Endothelial cell of umbilical vein (primary cell): Measurements from ENCODE around the gene TULP1. TPM values are rescaled to one million over a fixed set of nuclear protein-coding genes. Genes with fewer than 3 reads are reported as not detected.

ENCODE experiments used
- BruUV-seq: library from RNA; stranded (reverse); fragments of 400-500 nt; replicated peaks from 2 replicates; lab custom pipeline; 2021; lab: Mats Ljungman, UMichigan
- CTCF ChIA-PET: fragments of 300-600, 350-600 bp; sonication (Branson Sonifier 250); formaldehyde crosslinking; loops from one replicate; lab custom pipeline; 2021; ENCODE audit warnings: antibody characterized with exemption, inconsistent platforms; lab: Charles Lee
- POLR2A ChIA-PET: fragments of 300-600, 350-600 bp; sonication (Branson Sonifier 250); formaldehyde crosslinking; loops from one replicate; lab custom pipeline; 2021; ENCODE audit warnings: antibody characterized with exemption, inconsistent platforms; lab: Charles Lee
- DNase-seq: peaks from one replicate; pipeline ENCODE4 v3.0.0-alpha.2; 2011; ENCODE audit warnings: low read depth, low spot score
- FAIRE-seq: peaks from 2 replicates; lab custom pipeline; 2011; peaks lifted over from hg19 to GRCh38; lab: Jason Lieb, UNC
- H2AFZ ChIP-seq: 2 replicates; pipeline ENCODE4 v1.6.0; 2012; ENCODE audit warnings: low read depth, low read length, control low read depth, inconsistent platforms
- H3K27ac ChIP-seq: 2 replicates; pipeline ENCODE4 v1.5.1; 2011; ENCODE audit warnings: low read depth, mild to moderate bottlenecking, control low read depth, low read length, moderate library complexity; ENCODE audit not compliant: insufficient read depth
- H3K27me3 ChIP-seq, 2 experiments: 2 replicates each; pipeline versions ENCODE4 v1.6.0 to v1.6.1; 2011; ENCODE audit warnings: low read length in 2 of 2, mixed read lengths in 1 of 2; ENCODE audit not compliant: control insufficient read depth in 2 of 2, insufficient read depth in 2 of 2
- H3K36me3 ChIP-seq, 2 experiments: 2 replicates in 1 of 2; 3 replicates in 1 of 2; pipeline ENCODE4 v1.5.1; 2011; ENCODE audit warnings: low read length in 2 of 2, mild to moderate bottlenecking in 1 of 2, moderate library complexity in 1 of 2; ENCODE audit not compliant: control insufficient read depth in 2 of 2, insufficient read depth in 2 of 2; ENCODE audit errors: extremely low read depth in 1 of 2
- H3K4me1 ChIP-seq: 3 replicates; pipeline ENCODE4 v1.5.1; 2011; ENCODE audit warnings: mild to moderate bottlenecking, low read length; ENCODE audit not compliant: control insufficient read depth, insufficient read depth; ENCODE audit errors: extremely low read depth
- H3K4me2 ChIP-seq: 2 replicates; pipeline ENCODE4 v1.6.1; 2011; ENCODE audit warnings: low read length, control low read depth, mixed read lengths; ENCODE audit not compliant: insufficient read depth
- H3K4me3 ChIP-seq, 3 experiments: fragments of 200-600 bp in 1 of 3; sonication (generic), shearing (Covaris generic) in 1 of 3; replicated peaks in 1 of 3; 2 replicates each; pipeline ENCODE4 v1.5.1; 2011 to 2016; ENCODE audit warnings: control low read depth in 3 of 3, low read length in 3 of 3, mild to moderate bottlenecking in 2 of 3, inconsistent platforms in 1 of 3, low read depth in 1 of 3, moderate library complexity in 1 of 3; ENCODE audit not compliant: insufficient read depth in 1 of 3
- H3K79me2 ChIP-seq: 2 replicates; pipeline ENCODE4 v1.6.0; 2012; ENCODE audit warnings: low read length, inconsistent platforms; ENCODE audit not compliant: control insufficient read depth, insufficient read depth
- H3K9ac ChIP-seq: replicated peaks from 2 replicates; pipeline ENCODE3; 2011; ENCODE audit warnings: low read length, control low read depth; ENCODE audit not compliant: insufficient read depth; ENCODE audit errors: extremely low read depth
- H3K9me1 ChIP-seq: replicated peaks from 3 replicates; pipeline ENCODE4 v1.6.0; 2011; ENCODE audit warnings: mild to moderate bottlenecking, low read length; ENCODE audit not compliant: control insufficient read depth, insufficient read depth; ENCODE audit errors: extremely low read depth
- H3K9me3 ChIP-seq: replicated peaks from 2 replicates; pipeline ENCODE4 v1.5.1; 2012; ENCODE audit warnings: low read length, inconsistent platforms; ENCODE audit not compliant: control insufficient read depth, insufficient read depth
- H4K20me1 ChIP-seq: replicated peaks from 2 replicates; pipeline ENCODE3; 2011; ENCODE audit warnings: mild to moderate bottlenecking, low read length; ENCODE audit not compliant: control insufficient read depth, insufficient read depth; ENCODE audit errors: extremely low read depth
- EZH2 ChIP-seq: IDR thresholded peaks from 2 replicates; pipeline ENCODE4 v1.6.1; 2012; ENCODE audit warnings: borderline replicate concordance, low read depth, mild to moderate bottlenecking, moderate library complexity, low read length, inconsistent platforms; ENCODE audit not compliant: severe bottlenecking
- FOS ChIP-seq: IDR thresholded peaks from 2 replicates; pipeline ENCODE4 v1.6.1; 2011; ENCODE audit warnings: mild to moderate bottlenecking, low read length, moderate library complexity, borderline replicate concordance; ENCODE audit not compliant: insufficient read depth
- GATA2 ChIP-seq: IDR thresholded peaks from 2 replicates; pipeline ENCODE4 v1.7.0; 2011; ENCODE audit warnings: low read depth, mild to moderate bottlenecking, moderate library complexity, mixed read lengths, low read length; ENCODE audit not compliant: insufficient read length, insufficient read depth
- JUN ChIP-seq: IDR thresholded peaks from 2 replicates; pipeline ENCODE4 v1.6.1; 2011; ENCODE audit warnings: borderline replicate concordance, low read depth; ENCODE audit not compliant: insufficient read length, insufficient read depth
- MYC ChIP-seq: IDR thresholded peaks from one replicate; pipeline ENCODE4 v1.6.1; 2011; ENCODE audit warnings: mild to moderate bottlenecking, low read depth, low read length
- POLR2A ChIP-seq: IDR thresholded peaks from 2 replicates; pipeline ENCODE4 v1.6.1; 2012; ENCODE audit warnings: low read depth, mild to moderate bottlenecking, control low read depth, low read length
- POLR2AphosphoS5 ChIP-seq: IDR thresholded peaks from 2 replicates; pipeline ENCODE4 v1.6.1; 2012; ENCODE audit warnings: low read depth, mild to moderate bottlenecking, control low read depth, low read length, moderate library complexity; ENCODE audit not compliant: insufficient read depth
- dilution Hi-C: fragments of 300-500 bp; cut with MboI; formaldehyde crosslinking; loops from one replicate; pipeline ENCODE4 v1.15.0; 2019; ENCODE audit warnings: low sequenced_read_pairs; ENCODE audit not compliant: extremely low pct_ligation_motif_present
- intact Hi-C: fragments of 100-400 bp; cut with micrococcal nuclease; formaldehyde crosslinking; loops from one replicate; pipeline ENCODE4 v1.10.0; 2022
- polyA plus RNA-seq, 4 experiments: library from polyadenylated mRNA; depleted of rRNA in 3 of 4; stranded (reverse) in 3 of 4; unstranded in 1 of 4; fragments of >200 nt; gene quantifications; 2 replicates each; pipeline versions ENCODE4 v1.2.1 to v1.2.3, GENCODE V29; 2011 to 2012; ENCODE audit warnings: missing spikeins in 1 of 4
- total RNA-seq: library from RNA; stranded (reverse); gene quantifications from 2 replicates; pipeline ENCODE4 v1.2.3, GENCODE V29; 2021
- TF ChIP-seq, protein P1 (sequence below): IDR thresholded peaks from 2 replicates; pipeline ENCODE4 v1.6.1; 2011; ENCODE audit not compliant: insufficient read depth, insufficient read length
- TF ChIP-seq, protein P2 (sequence below), 2 donors: IDR thresholded peaks; 1 replicate in 1 of 2; 2 replicates in 1 of 2; pipeline ENCODE4 v1.5.1; 2011; ENCODE audit warnings: low read length in 2 of 2, mild to moderate bottlenecking in 2 of 2, moderate library complexity in 2 of 2, control low read depth in 1 of 2, inconsistent platforms in 1 of 2, low read depth in 1 of 2; ENCODE audit not compliant: insufficient read depth in 1 of 2; ENCODE audit errors: extremely low read depth in 1 of 2

Gene TULP1
- total and polyA plus RNA-seq, 2 donors (not counting 3 experiments of a cell fraction or from before 2014, with no cell fraction given): not detected

DNA sequence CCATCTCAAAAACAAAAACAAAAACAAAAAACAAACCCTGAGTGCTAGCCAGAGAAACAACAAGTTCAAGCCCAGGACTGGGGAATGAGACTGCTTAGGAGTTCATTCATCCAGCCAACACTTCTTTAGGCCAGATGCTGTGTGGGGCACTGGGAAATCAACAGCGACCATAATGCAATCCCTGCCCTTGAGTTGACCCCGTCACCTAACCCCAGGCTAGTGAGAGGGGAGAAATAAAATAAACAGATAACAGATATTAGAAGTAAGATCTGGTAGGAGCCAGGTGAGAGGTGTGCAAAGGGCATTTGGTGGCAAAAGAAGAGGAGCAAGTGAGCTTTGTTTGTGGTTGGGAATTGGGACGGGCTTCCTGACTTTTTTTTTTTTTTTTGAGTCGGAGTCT lies 49.4 kb downstream of the TULP1 start:
- Histone ChIP-seq H3K9me1 (no peaks in the 10 kb centered on the region), H3K9ac (no peak overlapping the region), H3K27ac (no peak overlapping the region), H3K27me3 (no peaks in the 10 kb centered on the region), H3K4me2 (no peak overlapping the region), H3K9me3 (no peaks in the 10 kb centered on the region), H3K4me1 (peaks cover 5% of the 10 kb centered on the region), H3K36me3 (peaks cover 0 to 9% of the 10 kb centered on the region in 2 experiments), H3K79me2 (peaks cover 1% of the 10 kb centered on the region), H3K4me3 (no peak overlapping the region), H2AFZ (no peak overlapping the region), H4K20me1 (no peaks in the 10 kb centered on the region)
- intact Hi-C loops (no loop called here), dilution Hi-C loops (no loop called here)
- ChIA-PET CTCF (interaction anchor here (0.6 kb wide), 1 partner anchor 129 kb away, joined by 3 read pairs; no protein-coding TSS in a partner anchor), POLR2A (no interaction called here)
- TF ChIP-seq JUN (no peak), FOS (no peak), MYC (no peak), EZH2 (no peak), GATA2 (no peak), POLR2A (no peak), POLR2AphosphoS5 (no peak)
- TF ChIP-seq, protein P1, sequence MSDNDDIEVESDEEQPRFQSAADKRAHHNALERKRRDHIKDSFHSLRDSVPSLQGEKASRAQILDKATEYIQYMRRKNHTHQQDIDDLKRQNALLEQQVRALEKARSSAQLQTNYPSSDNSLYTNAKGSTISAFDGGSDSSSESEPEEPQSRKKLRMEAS: no peak
- TF ChIP-seq, protein P2, sequence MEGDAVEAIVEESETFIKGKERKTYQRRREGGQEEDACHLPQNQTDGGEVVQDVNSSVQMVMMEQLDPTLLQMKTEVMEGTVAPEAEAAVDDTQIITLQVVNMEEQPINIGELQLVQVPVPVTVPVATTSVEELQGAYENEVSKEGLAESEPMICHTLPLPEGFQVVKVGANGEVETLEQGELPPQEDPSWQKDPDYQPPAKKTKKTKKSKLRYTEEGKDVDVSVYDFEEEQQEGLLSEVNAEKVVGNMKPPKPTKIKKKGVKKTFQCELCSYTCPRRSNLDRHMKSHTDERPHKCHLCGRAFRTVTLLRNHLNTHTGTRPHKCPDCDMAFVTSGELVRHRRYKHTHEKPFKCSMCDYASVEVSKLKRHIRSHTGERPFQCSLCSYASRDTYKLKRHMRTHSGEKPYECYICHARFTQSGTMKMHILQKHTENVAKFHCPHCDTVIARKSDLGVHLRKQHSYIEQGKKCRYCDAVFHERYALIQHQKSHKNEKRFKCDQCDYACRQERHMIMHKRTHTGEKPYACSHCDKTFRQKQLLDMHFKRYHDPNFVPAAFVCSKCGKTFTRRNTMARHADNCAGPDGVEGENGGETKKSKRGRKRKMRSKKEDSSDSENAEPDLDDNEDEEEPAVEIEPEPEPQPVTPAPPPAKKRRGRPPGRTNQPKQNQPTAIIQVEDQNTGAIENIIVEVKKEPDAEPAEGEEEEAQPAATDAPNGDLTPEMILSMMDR (IDR thresholded peaks at IDR 0.05; ENCODE audit: extremely low read depth in 1 of 2, insufficient read depth in 1 of 2, low read depth in 1 of 2, low read length in 2 of 2): no peak
- no peak for DNase-seq
- no TSS peak for BruUV-seq
- FAIRE-seq: no peak
